NCI-H1105 treated with DMSO at 0.1 percent for 48 hours (cell line): ENCODE results near the gene NAGS.
"Not testable (repeated sequence)": the region's sequence is repeated elsewhere in the genome, so short reads cannot be mapped to it uniquely, and the experiment has no call there.

ENCODE experiments used
- DNase-seq: peaks from one replicate; lab custom pipeline; 2025; lab: John Stamatoyannopoulos, UW

Gene NAGS

GRCh38 chr17:43983515-43984411 is 20.7 kb upstream of the NAGS start:
- no peak for DNase-seq

GRCh38 chr17:43984521-43984920 is 19.9 kb upstream of the NAGS start:
- no peak for DNase-seq

- no peak for DNase-seq
These were observed 18.0 kb upstream of the NAGS start for GRCh38 chr17:43986225-43986981.

GRCh38 chr17:43987131-43988021 is 17.0 kb upstream of the NAGS start:
- DNase-seq: no peak

GRCh38 chr17:43988301-43988700 is 16.1 kb upstream of the NAGS start:
- no peak for DNase-seq

GRCh38 chr17:43992641-43993040 is 11.8 kb upstream of the NAGS start:
- no peak for DNase-seq

- DNase-seq: peak; percentile 13
These were observed 9.9 kb upstream of the NAGS start for GRCh38 chr17:43994272-43995149.

- no peak for DNase-seq
These were observed 9.3 kb upstream of the NAGS start for GRCh38 chr17:43995150-43995471.

- not testable (repeated sequence) for DNase-seq
These were observed 7.2 kb upstream of the NAGS start for GRCh38 chr17:43997180-43997579.

GRCh38 chr17:43998552-43998951 is 5.9 kb upstream of the NAGS start:
- no peak for DNase-seq

GRCh38 chr17:43999024-43999423 is 5.4 kb upstream of the NAGS start:
- no peak for DNase-seq

GRCh38 chr17:44000141-44000860 is 4.1 kb upstream of the NAGS start:
- no peak for DNase-seq

- no peak for DNase-seq
These were observed 3.5 kb upstream of the NAGS start for GRCh38 chr17:44000871-44001460.

- no peak for DNase-seq
These were observed 2.9 kb upstream of the NAGS start for GRCh38 chr17:44001461-44001920.

GRCh38 chr17:44002141-44002848 is 2.1 kb upstream of the NAGS start:
- DNase-seq: no peak

GRCh38 chr17:44004761-44005526 is 522 bp downstream of the NAGS start:
- no peak for DNase-seq

GRCh38 chr17:44005527-44006271 is 1.3 kb downstream of the NAGS start:
- DNase-seq: peak; percentile 33

GRCh38 chr17:44006272-44006597 is 1.8 kb downstream of the NAGS start:
- peak; percentile 30 for DNase-seq
